GM23248 (cell line): ENCODE data around the gene VRK3. TPM values are rescaled to one million over a fixed set of nuclear protein-coding genes. Genes with fewer than 3 reads are reported as not detected.

ENCODE experiments used
- DNase-seq: peaks from one replicate; pipeline ENCODE4 v3.0.0-alpha.2; 2015
- H2AFZ ChIP-seq: fragments of 200-600 bp; sonication (generic); 2 replicates; pipeline ENCODE4 v1.6.1; 2016; ENCODE audit warnings: antibody characterized with exemption
- H3F3A ChIP-seq: fragments of 200-600 bp; sonication (generic); 2 replicates; pipeline ENCODE4 v1.6.1; 2016; ENCODE audit warnings: mild to moderate bottlenecking, antibody characterized with exemption, mixed run types; ENCODE audit not compliant: insufficient read depth
- H3K27ac ChIP-seq: fragments of 200-600 bp; sonication (generic); 2 replicates; pipeline ENCODE4 v1.5.1; 2016; ENCODE audit warnings: mild to moderate bottlenecking
- H3K27me3 ChIP-seq: fragments of 200-600 bp; sonication (generic); replicated peaks from 2 replicates; pipeline ENCODE4 v1.6.1; 2016; ENCODE audit warnings: mild to moderate bottlenecking; ENCODE audit not compliant: insufficient read depth
- H3K36me3 ChIP-seq: fragments of 200-600 bp; sonication (generic); 2 replicates; pipeline ENCODE4 v1.6.1; 2016; ENCODE audit warnings: low read depth, mild to moderate bottlenecking
- H3K4me1 ChIP-seq: fragments of 200-600 bp; sonication (generic); 2 replicates; pipeline ENCODE4 v1.6.1; 2016; ENCODE audit warnings: mild to moderate bottlenecking; ENCODE audit not compliant: insufficient read depth
- H3K4me2 ChIP-seq: fragments of 200-600 bp; sonication (generic); one replicate; pipeline ENCODE4 v1.6.1; 2016; ENCODE audit warnings: mild to moderate bottlenecking; ENCODE audit not compliant: unreplicated experiment
- H3K4me3 ChIP-seq: fragments of 200-600 bp; sonication (generic); 2 replicates; pipeline ENCODE4 v1.5.1; 2016; ENCODE audit warnings: mild to moderate bottlenecking
- H3K79me2 ChIP-seq: fragments of 200-600 bp; sonication (generic); 2 replicates; pipeline ENCODE4 v1.6.1; 2016; ENCODE audit warnings: mild to moderate bottlenecking; ENCODE audit not compliant: insufficient read depth
- H3K9ac ChIP-seq: fragments of 200-600 bp; sonication (generic); 2 replicates; pipeline ENCODE4 v1.6.1; 2016; ENCODE audit warnings: mild to moderate bottlenecking
- H3K9me2 ChIP-seq: fragments of 200-600 bp; sonication (generic); 2 replicates; pipeline ENCODE4 v1.6.1; 2016; ENCODE audit warnings: mixed run types, mild to moderate bottlenecking, moderate library complexity; ENCODE audit not compliant: insufficient read depth
- H3K9me3 ChIP-seq: fragments of 200-600 bp; sonication (generic); one replicate; pipeline ENCODE4 v1.6.1; 2017; ENCODE audit warnings: low read depth
- H4K20me1 ChIP-seq: fragments of 200-600 bp; sonication (generic); 2 replicates; pipeline ENCODE4 v1.6.0; 2016; ENCODE audit not compliant: insufficient read depth
- EZH2 ChIP-seq: fragments of 200-600 bp; sonication (generic); IDR thresholded peaks from 2 replicates; pipeline ENCODE4 v1.6.1; 2018; ENCODE audit warnings: antibody characterized with exemption, mild to moderate bottlenecking; ENCODE audit not compliant: insufficient read depth, poor library complexity, severe bottlenecking
- EZH2phosphoT487 ChIP-seq: fragments of 200-600 bp; sonication (generic); IDR thresholded peaks from 2 replicates; pipeline ENCODE4 v1.6.1; 2018; ENCODE audit warnings: antibody characterized with exemption, moderate library complexity, mild to moderate bottlenecking, low read depth; ENCODE audit not compliant: insufficient read depth
- WGBS, 2 experiments: methylation state at CpG; one replicate each; pipeline ENCODE4 v1.1.6; 2015 to 2017; ENCODE audit warnings: low lambda C conversion rate in 2 of 2, low coverage in 1 of 2; ENCODE audit errors: missing lambda C conversion rate in 2 of 2; 5-methylcytosine and 5-hydroxymethylcytosine counted together
- in situ Hi-C: fragments of 300-500 bp; cut with MboI; formaldehyde crosslinking; loops from 2 replicates; pipeline ENCODE4 v1.15.0; 2020
- polyA plus RNA-seq: library from polyadenylated mRNA; unstranded; fragments of >200 nt; fragmentation: Nextera tagmentation; extraction: Ambion mirVana; gene quantifications from 2 replicates; pipeline ENCODE4 v1.2.1, GENCODE V29; 2016
- total RNA-seq: library from RNA; depleted of rRNA; stranded (reverse); fragments of >200 nt; shearing (Covaris generic); gene quantifications from 2 replicates; pipeline ENCODE4 v1.2.3, GENCODE V29; 2014

The VRK3 gene
- total and polyA plus RNA-seq, 2 experiments from 2014 or later: 30.8 to 45.6 TPM

DNA sequence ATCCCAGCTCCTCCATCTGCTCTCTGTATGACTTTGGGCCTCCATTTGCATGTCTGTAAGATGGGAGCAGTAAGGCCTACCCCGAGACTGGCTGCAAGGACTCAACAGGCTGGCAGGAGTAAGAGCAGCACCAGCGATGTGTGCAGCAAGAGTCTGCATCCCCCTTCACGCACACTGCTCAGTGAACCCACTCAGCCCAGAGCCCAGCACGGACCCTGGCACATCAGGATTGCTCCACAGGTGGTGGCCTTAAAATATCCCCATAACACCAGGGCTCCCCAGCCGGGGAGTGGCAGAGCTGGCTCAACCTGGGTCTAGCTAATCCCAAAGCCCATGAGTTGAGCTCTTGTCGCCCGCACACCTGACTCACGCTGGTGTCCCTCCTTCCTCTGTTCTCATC lies 23.4 kb downstream of the VRK3 start:
- Histone ChIP-seq H3K4me1 (peaks cover 10% of the 10 kb centered on the region), H3K79me2 (no peaks in the 10 kb centered on the region; the same call in 1 of the 2 replicates), H3K27ac (no peak overlapping the region), H3K9ac (no peak overlapping the region), H3K4me2 (no peak overlapping the region), H3K4me3 (no peak overlapping the region), H4K20me1 (no peaks in the 10 kb centered on the region), H2AFZ (no peak overlapping the region), H3K9me3 (no peaks in the 10 kb centered on the region), H3K36me3 (peaks cover 16% of the 10 kb centered on the region; the same call in 1 of the 2 replicates), H3F3A (peaks cover 14% of the 10 kb centered on the region; the same call in 1 of the 2 replicates), H3K9me2 (no peaks in the 10 kb centered on the region), H3K27me3 (no peaks in the 10 kb centered on the region)
- TF ChIP-seq EZH2 (no peak), EZH2phosphoT487 (no peak)
- 84 to 88% methylated on average over 8 of the region's 8 CpGs for WGBS, 2 experiments
- no peak for DNase-seq
- in situ Hi-C loops: no loop called here

- DNase-seq: no peak
- peaks cover 10% of the 10 kb centered on the region for H3K4me1 ChIP-seq
- 93 to 95% methylated on average over 16 of the region's 16 CpGs for WGBS, 2 experiments
- H3K9me2 ChIP-seq: no peaks in the 10 kb centered on the region
- H3K36me3 ChIP-seq: peaks cover 16% of the 10 kb centered on the region; the same call in 1 of the 2 replicates
- no peaks in the 10 kb centered on the region for H3K27me3 ChIP-seq
- in situ Hi-C loops: no loop called here
- no peak overlapping the region for H3K4me2 ChIP-seq
- peaks cover 14% of the 10 kb centered on the region; the same call in 1 of the 2 replicates for H3F3A ChIP-seq
- no peaks in the 10 kb centered on the region for H4K20me1 ChIP-seq
- H3K4me3 ChIP-seq: no peak overlapping the region
- H3K9me3 ChIP-seq: no peaks in the 10 kb centered on the region
- TF ChIP-seq EZH2phosphoT487 (no peak), EZH2 (no peak)
- H3K79me2 ChIP-seq: no peaks in the 10 kb centered on the region; the same call in 1 of the 2 replicates
- no peak overlapping the region for H2AFZ ChIP-seq
- no peak overlapping the region for H3K27ac ChIP-seq
- H3K9ac ChIP-seq: no peak overlapping the region
Measured at GRCh38 chr19:50000841-50001557, 24.2 kb downstream of the VRK3 start.

DNA sequence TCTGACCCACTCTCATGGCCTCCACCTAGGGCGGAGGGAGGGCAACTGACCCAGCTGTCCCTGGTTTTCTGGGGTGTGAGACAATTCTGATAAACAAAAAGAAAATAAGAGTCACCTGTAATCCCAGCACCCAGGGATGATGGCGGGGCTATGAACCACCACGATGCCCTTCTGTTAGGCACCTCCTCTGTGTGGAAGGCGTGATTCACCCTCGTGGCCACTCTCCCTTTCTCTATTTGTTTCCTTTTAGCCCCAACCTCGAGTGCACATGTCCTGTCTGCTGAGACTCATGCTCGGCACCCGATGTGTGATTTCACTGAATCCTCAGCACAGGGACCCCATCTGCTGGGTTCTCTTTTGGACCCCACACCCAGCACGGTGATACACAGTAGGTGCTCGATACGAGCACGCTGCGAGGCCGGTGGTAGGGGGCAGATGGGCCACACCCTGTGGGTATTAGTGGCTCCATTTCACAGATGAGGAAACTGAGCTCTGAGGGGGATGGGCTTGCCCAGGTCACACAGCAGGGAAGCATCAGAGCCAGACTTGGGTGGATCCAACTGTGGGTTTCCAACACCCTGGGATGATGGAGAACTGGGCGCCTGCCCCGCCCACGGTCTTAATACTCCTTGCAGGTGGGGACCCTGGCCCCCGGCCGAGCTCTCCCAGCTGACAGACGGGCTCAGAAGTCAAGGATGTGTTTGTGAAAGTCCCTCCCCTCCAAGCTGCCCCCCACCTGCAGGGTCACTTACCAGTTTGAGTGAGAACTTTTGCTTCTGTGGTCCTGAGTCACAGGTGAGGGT lies 24.9 kb downstream of the VRK3 start:
- no peaks in the 10 kb centered on the region for H4K20me1 ChIP-seq
- H3K36me3 ChIP-seq: peaks cover 16% of the 10 kb centered on the region; the same call in 1 of the 2 replicates
- H3K27ac ChIP-seq: no peak overlapping the region
- peaks cover 10% of the 10 kb centered on the region for H3K4me1 ChIP-seq
- H2AFZ ChIP-seq: no peak overlapping the region
- H3K9ac ChIP-seq: no peak overlapping the region
- no peak overlapping the region for H3K4me2 ChIP-seq
- TF ChIP-seq EZH2phosphoT487 (no peak), EZH2 (no peak)
- no peak overlapping the region for H3K4me3 ChIP-seq
- H3K9me2 ChIP-seq: no peaks in the 10 kb centered on the region
- no peaks in the 10 kb centered on the region for H3K27me3 ChIP-seq
- H3K9me3 ChIP-seq: no peaks in the 10 kb centered on the region
- H3F3A ChIP-seq: peaks cover 9% of the 10 kb centered on the region; the same call in 1 of the 2 replicates
- in situ Hi-C loops: no loop called here
- 92 to 95% methylated on average over 20 of the region's 20 CpGs for WGBS, 2 experiments
- DNase-seq: no peak
- no peaks in the 10 kb centered on the region; the same call in 1 of the 2 replicates for H3K79me2 ChIP-seq

GRCh38 chr19:49999371-50000010 lies 25.7 kb downstream of the VRK3 start:
- no peaks in the 10 kb centered on the region for H3K9me2 ChIP-seq
- no peak overlapping the region for H3K9ac ChIP-seq
- peaks cover 3% of the 10 kb centered on the region; the same call in 1 of the 2 replicates for H3F3A ChIP-seq
- no peaks in the 10 kb centered on the region for H3K27me3 ChIP-seq
- H3K27ac ChIP-seq: no peak overlapping the region
- TF ChIP-seq EZH2: no peak
- no peak for TF ChIP-seq EZH2phosphoT487
- no peak overlapping the region for H3K4me3 ChIP-seq
- H3K79me2 ChIP-seq: no peaks in the 10 kb centered on the region; the same call in 1 of the 2 replicates
- no peak overlapping the region for H3K4me2 ChIP-seq
- H3K36me3 ChIP-seq: peaks cover 16% of the 10 kb centered on the region; the same call in 1 of the 2 replicates
- no peaks in the 10 kb centered on the region for H3K9me3 ChIP-seq
- DNase-seq: peak; percentile 19
- in situ Hi-C loops: no loop called here
- H4K20me1 ChIP-seq: no peaks in the 10 kb centered on the region
- WGBS, 2 experiments: 55 to 65% methylated on average over 6 of the region's 6 CpGs
- H3K4me1 ChIP-seq: peaks cover 8% of the 10 kb centered on the region
- no peak overlapping the region for H2AFZ ChIP-seq
